Measurements from ENCODE around the gene AMPH. TPM values are rescaled to one million over a fixed set of nuclear protein-coding genes. Genes with fewer than 3 reads are reported as not detected.

Gene AMPH
- total RNA-seq, 1 experiment from 2014 or later, result not detected

- no peak for ATAC-seq
- no peaks in the 10 kb centered on the region for H3K4me1 ChIP-seq (ENCODE audit: control insufficient read depth in 1 of 2, insufficient read depth in 2 of 2, low read length in 2 of 2)
- no peak overlapping the region for H3K9ac ChIP-seq (ENCODE audit: low read length)
- H3K4me2 ChIP-seq (ENCODE audit: low read length), result no peak overlapping the region
- H3K79me2 ChIP-seq (ENCODE audit: insufficient read depth, low read length), result no peaks in the 10 kb centered on the region
- no peaks in the 10 kb centered on the region for H3K36me3 ChIP-seq (ENCODE audit: control insufficient read depth in 1 of 2, insufficient read depth in 2 of 2, low read length in 2 of 2)
- H3K4me3 ChIP-seq (replicated peaks in 1 of 2; ENCODE audit: low read depth in 1 of 2, low read length in 2 of 2), result no peak overlapping the region
- no peaks in the 10 kb centered on the region for H4K20me1 ChIP-seq (ENCODE audit: insufficient read depth)
- H3K27ac ChIP-seq (ENCODE audit: low read depth, low read length), result no peak overlapping the region
- no peak overlapping the region for H2AFZ ChIP-seq (ENCODE audit: low read depth, low read length, poor library complexity, severe bottlenecking)
- H3K9me3 ChIP-seq (ENCODE audit: control insufficient read depth in 1 of 2, insufficient read depth in 1 of 2, low read depth in 1 of 2, low read length in 2 of 2), result no peaks in the 10 kb centered on the region
- peaks cover 42% of the 10 kb centered on the region for H3K27me3 ChIP-seq (ENCODE audit: insufficient read depth, low read length)
- TF ChIP-seq FOSL1 (IDR thresholded peaks at IDR 0.05; ENCODE audit: low read depth), result no peak
- TF ChIP-seq ZFX (IDR thresholded peaks at IDR 0.05), result no peak
- no peak for TF ChIP-seq MAX (IDR thresholded peaks at IDR 0.05)
- TF ChIP-seq ATF3 (IDR thresholded peaks at IDR 0.05), result no peak
- TF ChIP-seq REST (IDR thresholded peaks at IDR 0.05; ENCODE audit: low read depth), result no peak
- no peak for TF ChIP-seq EZH2phosphoT487 (IDR thresholded peaks at IDR 0.05; ENCODE audit: borderline replicate concordance)
- intact Hi-C loops (cut with micrococcal nuclease), result no loop called here
- DNase-seq (ENCODE audit: low read depth, low spot score), result no peak
- BruUV-seq (replicated peaks), result no TSS peak
- ChIA-PET RAD21 (ENCODE audit: low non-redundant PET in 1 of 2, low total read pairs in 2 of 2, uncharacterized antibody in 2 of 2, unreplicated experiment in 2 of 2) (no interaction called here), CTCF (no interaction called here), POLR2A (no interaction called here)
- H3K9me2 ChIP-seq (ENCODE audit: insufficient read depth), result no peaks in the 10 kb centered on the region
Measured at GRCh38 chr7:38584443-38585210, 46.5 kb downstream of the AMPH start.

All from HCT116 (cell line).